ENCODE measurements around the gene MPHOSPH6.
"Not testable (repeated sequence)": the region's sequence is repeated elsewhere in the genome, so short reads cannot be mapped to it uniquely, and the experiment has no call there.

Gene MPHOSPH6

DNA sequence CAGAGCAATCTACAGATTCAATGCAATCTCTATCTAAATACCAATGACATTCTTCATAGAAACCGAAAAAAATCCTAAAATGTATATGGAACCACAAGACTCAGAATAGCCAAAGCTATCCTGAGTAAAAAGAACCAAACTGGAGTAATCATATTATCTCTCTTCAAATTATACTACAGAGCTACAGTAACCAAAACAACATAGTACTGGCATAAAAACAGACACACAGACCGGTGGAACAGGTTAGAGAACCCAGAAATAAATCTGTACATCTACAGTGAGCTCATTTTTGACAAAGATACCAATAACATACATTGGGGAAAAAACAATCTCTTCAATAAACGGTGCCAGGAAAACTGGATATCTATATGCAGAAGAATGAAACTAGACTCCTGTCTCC, 45.4 kb downstream of the MPHOSPH6 start:
- DNase-seq (ENCODE audit: low spot score), result no peak

DNA sequence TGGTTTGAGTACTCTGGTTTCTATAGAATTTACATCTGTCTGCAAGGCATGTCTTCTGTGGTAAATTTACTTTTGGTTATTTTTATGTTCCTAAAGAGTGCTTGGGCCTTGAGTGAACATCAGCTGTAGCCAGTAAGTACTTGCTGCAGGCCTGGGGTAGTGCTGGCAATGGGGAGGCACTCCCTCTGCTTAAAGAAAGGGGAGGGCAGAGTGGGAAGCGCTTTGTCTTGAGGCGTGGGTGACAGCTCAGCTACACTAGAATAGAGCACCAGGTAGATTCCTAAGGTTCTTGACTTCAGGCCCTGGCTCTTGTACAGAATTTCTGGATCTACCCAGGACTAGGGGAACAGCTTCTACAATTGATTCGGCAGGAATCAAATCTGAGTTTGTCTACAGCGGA, 50.6 kb downstream of the MPHOSPH6 start:
- DNase-seq (ENCODE audit: low spot score) (no peak), FAIRE-seq (no peak)

More for the DNA sequence above, 45.4 kb downstream of the MPHOSPH6 start:
- no peak for FAIRE-seq

DNA sequence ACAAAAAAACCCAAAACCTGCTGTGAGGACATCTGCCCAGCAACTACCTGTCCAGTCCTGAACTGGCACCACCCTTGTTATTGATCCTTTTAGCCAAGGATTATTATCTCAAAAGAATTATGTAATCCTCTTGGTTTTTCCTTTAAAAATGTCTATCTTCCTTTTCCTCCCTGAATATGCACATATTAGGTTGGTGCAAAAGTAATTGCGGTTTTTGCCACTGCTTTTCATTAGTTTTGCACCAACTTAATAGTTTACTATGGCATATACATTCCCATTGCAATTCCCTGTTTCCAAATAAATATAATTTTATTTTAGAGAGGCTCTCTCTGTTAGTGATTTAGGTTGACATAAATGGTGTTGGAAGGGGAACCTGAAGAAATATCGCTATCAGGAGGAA, 51.3 kb downstream of the MPHOSPH6 start:
- DNase-seq (ENCODE audit: low spot score) (no peak), FAIRE-seq (no peak)

DNA sequence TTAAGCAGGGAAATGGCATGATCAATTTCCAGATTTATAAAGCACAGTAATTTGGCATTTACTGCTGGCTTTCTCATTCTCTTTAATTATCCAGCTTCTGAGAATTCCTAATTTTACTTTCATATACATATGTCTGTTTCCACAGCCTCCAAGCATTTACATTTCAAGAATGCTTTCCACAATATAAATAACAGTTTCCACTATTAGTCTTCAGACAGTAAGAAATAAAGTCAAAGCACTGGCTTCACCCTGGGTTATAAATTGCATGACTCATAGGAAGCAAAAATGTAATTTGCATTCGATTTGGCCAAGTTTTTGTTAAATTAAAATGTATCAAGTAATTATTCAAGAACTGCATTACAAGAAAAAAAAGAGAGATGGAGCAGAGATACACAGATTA, 53.5 kb downstream of the MPHOSPH6 start:
- no peak for DNase-seq (ENCODE audit: low spot score)
- no peak for FAIRE-seq

DNA sequence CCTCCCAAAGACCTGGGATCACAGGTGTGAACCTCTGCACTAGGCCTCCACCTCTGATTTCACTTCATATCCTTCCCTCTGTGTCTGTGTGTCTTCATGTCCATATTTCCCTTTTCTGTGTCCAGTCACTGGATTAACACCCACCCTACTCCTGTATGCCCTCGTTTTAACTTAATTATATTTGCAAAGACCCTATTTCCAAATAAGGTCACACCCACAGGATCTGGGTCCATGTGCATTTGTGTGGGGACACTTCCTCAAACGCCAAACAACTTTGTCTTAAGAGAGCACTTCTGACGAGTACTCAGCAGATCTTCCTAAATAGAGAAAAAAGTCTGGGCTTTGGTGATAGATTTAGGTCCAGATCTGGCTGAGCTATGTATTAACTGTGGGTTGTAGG, 56.3 kb downstream of the MPHOSPH6 start:
- FAIRE-seq (no peak), DNase-seq (ENCODE audit: low spot score) (no peak)

DNA sequence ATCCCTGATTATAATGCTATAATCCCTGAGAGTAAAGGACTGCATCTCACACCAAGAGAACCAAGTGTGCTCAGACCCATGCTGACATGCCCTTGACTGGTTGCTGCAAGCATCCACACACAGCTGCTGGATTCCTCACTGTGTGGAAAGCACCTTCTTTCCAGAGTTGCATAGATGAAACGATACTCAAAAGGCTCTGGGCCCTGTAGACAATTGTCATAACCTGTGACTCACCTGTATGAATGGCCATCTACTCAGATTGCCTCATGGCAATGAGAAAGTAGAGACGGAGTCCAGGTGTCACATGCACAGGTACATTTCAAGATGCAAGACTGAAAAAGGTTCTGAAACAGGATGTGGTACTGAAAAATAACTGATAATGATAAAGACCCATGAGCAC, 58.1 kb downstream of the MPHOSPH6 start:
- no peak for FAIRE-seq
- DNase-seq (ENCODE audit: low spot score), result no peak

DNA sequence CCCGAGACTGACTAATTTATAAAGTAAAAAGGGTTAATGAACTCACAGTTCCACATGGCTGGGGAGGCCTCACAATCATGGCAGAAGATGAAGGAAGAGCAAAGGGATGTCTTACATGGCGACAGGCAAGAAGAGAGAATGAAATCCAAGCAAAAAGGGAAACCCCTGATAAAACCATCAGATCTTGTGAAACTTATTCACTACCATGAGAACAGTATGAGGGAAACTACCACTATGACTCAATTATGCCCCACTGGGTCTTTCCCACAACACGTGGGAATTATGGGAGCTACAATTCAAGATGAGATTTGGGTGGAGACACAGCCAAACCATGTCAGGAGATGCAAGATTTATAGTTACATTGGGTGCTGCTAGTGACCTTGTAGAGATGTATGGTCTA, 60.8 kb downstream of the MPHOSPH6 start:
- FAIRE-seq, result not testable (repeated sequence)

DNA sequence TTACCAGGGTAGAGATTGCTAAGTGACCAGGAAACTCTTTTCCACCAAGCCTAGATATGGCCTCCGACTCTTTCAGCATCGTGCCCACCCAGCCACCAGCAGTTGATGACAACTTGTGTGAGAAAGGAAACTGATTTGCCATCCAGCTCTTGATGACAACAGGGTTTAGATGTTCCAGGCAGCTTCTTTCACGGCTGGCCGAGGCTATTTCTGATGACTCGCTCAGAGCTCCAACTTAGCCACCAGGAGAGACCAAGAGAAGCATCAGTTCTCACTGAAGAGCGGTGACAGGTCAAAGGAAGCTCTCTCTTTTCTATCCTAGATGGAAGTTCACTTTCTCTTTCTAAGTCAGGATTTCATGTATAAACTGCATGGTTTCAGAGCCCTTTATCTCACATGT, 61.2 kb downstream of the MPHOSPH6 start:
- no peak for FAIRE-seq

More for the DNA sequence above, 60.8 kb downstream of the MPHOSPH6 start:
- not testable (repeated sequence) for DNase-seq (ENCODE audit: low spot score)

DNA sequence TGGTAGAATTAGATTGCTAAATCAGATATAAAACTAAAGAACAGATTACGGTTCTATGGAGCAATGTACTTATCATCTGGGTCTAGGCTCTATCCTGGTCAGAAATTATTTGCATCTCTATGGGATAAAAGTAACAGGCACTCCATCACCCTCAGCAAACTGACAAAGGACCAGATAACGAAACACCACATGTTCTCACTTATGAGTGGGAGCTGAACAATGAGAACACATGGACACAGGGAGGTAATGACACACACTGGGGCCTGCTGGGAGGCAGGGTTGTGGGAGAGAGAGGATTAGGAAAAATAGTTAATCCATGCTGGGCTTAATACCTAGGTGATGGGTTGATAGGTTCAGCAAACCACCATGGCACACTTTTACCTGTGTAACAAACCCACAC, 61.9 kb downstream of the MPHOSPH6 start:
- no peak for FAIRE-seq
- no peak for DNase-seq (ENCODE audit: low spot score)

More for the DNA sequence above, 61.2 kb downstream of the MPHOSPH6 start:
- DNase-seq (ENCODE audit: low spot score), result no peak

DNA sequence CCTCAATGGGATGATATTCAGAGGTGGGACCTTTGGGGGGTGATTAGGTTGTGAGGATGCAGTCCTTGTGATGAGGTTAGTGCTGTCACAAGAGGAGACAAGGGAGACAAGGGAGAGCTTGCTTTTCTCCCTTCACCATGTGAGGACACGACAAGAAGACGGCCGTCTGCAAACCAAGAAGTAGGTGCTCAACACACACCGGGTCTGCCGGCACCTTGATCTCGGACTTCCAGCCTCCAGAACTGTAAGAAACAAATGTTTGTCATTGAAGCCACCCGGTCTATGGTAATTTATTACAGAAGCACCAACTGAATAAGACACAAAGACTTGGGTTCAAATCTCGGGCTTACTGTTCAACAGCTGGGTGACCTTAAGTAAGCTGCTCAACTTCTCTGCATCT, 64.9 kb downstream of the MPHOSPH6 start:
- DNase-seq (ENCODE audit: low spot score) (no peak), FAIRE-seq (no peak)

Data from RCC 7860 (cell line).